Keratinocyte (primary cell): Measurements from ENCODE around the gene ZNF564. TPM values are rescaled to one million over a fixed set of nuclear protein-coding genes. Genes with fewer than 3 reads are reported as not detected.

Experiments used
- DNase-seq: peaks from one replicate; pipeline ENCODE4 v3.0.0-alpha.2; 2011; ENCODE audit warnings: low read depth, missing footprints, low spot score
- FAIRE-seq: peaks from 2 replicates; lab custom pipeline; 2011; peaks lifted over from hg19 to GRCh38; lab: Jason Lieb, UNC
- H2AFZ ChIP-seq: 2 replicates; pipeline ENCODE4 v1.6.0; 2012; ENCODE audit warnings: low read length, control low read depth, inconsistent platforms; ENCODE audit not compliant: control insufficient read depth
- H3K27ac ChIP-seq: 2 replicates; pipeline ENCODE4 v1.5.1; 2011; ENCODE audit warnings: low read length; ENCODE audit not compliant: control insufficient read depth, insufficient read depth
- H3K27me3 ChIP-seq: 3 replicates; pipeline ENCODE4 v1.6.0; 2011; ENCODE audit warnings: low read length; ENCODE audit not compliant: control insufficient read depth, insufficient read depth; ENCODE audit errors: extremely low read depth
- H3K36me3 ChIP-seq, 2 experiments: 2 replicates in 1 of 2; 3 replicates in 1 of 2; pipeline ENCODE4 v1.5.1; 2011; ENCODE audit warnings: low read length in 2 of 2, mild to moderate bottlenecking in 1 of 2; ENCODE audit not compliant: control insufficient read depth in 2 of 2, insufficient read depth in 2 of 2; ENCODE audit errors: extremely low read depth in 1 of 2
- H3K4me1 ChIP-seq: 3 replicates; pipeline ENCODE4 v1.5.1; 2011; ENCODE audit warnings: low read length; ENCODE audit not compliant: control insufficient read depth, insufficient read depth; ENCODE audit errors: extremely low read depth
- H3K4me2 ChIP-seq: 3 replicates; pipeline ENCODE4 v1.6.0; 2011; ENCODE audit warnings: low read depth, low read length; ENCODE audit not compliant: control insufficient read depth, insufficient read depth; ENCODE audit errors: extremely low read depth
- H3K4me3 ChIP-seq, 3 experiments: fragments of 200-600 bp in 1 of 3; sonication (generic) in 1 of 3; 2 replicates in 2 of 3; 3 replicates in 1 of 3; pipeline ENCODE4 v1.5.1; 2011 to 2016; ENCODE audit warnings: low read length in 3 of 3, mild to moderate bottlenecking in 3 of 3, control low read depth in 2 of 3, inconsistent platforms in 1 of 3, low read depth in 1 of 3, mixed read lengths in 1 of 3, mixed run types in 1 of 3, moderate library complexity in 1 of 3; ENCODE audit not compliant: control insufficient read depth in 2 of 3, insufficient read depth in 2 of 3; ENCODE audit errors: extremely low read depth in 1 of 3
- H3K79me2 ChIP-seq: 2 replicates; pipeline ENCODE4 v1.6.0; 2012; ENCODE audit warnings: low read length; ENCODE audit not compliant: control insufficient read depth, insufficient read depth
- H3K9ac ChIP-seq: 3 replicates; pipeline ENCODE4 v1.6.0; 2011; ENCODE audit warnings: low read length; ENCODE audit not compliant: control insufficient read depth, insufficient read depth; ENCODE audit errors: extremely low read depth
- H3K9me1 ChIP-seq: 3 replicates; pipeline ENCODE4 v1.6.0; 2011; ENCODE audit warnings: low read length; ENCODE audit not compliant: control insufficient read depth, insufficient read depth; ENCODE audit errors: extremely low read depth
- H3K9me3 ChIP-seq: 2 replicates; pipeline ENCODE4 v1.5.1; 2012; ENCODE audit warnings: low read depth, low read length; ENCODE audit not compliant: control insufficient read depth
- H4K20me1 ChIP-seq: 3 replicates; pipeline ENCODE4 v1.6.0; 2011; ENCODE audit warnings: low read length; ENCODE audit not compliant: control insufficient read depth, insufficient read depth; ENCODE audit errors: extremely low read depth
- CTCF ChIP-seq, 3 experiments: IDR thresholded peaks in 1 of 3; conservative IDR thresholded peaks in 1 of 3; optimal IDR thresholded peaks in 1 of 3; 2 replicates in 2 of 3; 3 replicates in 1 of 3; pipeline versions ENCODE3 to v1.5.1; 2011; ENCODE audit warnings: low read length in 3 of 3, mild to moderate bottlenecking in 3 of 3, moderate library complexity in 2 of 3, control low read depth in 1 of 3, inconsistent platforms in 1 of 3; ENCODE audit not compliant: insufficient read depth in 2 of 3; ENCODE audit errors: extremely low read depth in 1 of 3
- EZH2 ChIP-seq: IDR thresholded peaks from one replicate; pipeline ENCODE4 v1.6.1; 2012; ENCODE audit warnings: inconsistent platforms, mild to moderate bottlenecking, low read length, moderate library complexity
- dilution Hi-C: fragments of 300-500 bp; cut with MboI; formaldehyde crosslinking; loops from one replicate; pipeline ENCODE4 v1.7.0; 2020; ENCODE audit warnings: low sequenced_read_pairs; ENCODE audit not compliant: extremely low pct_ligation_motif_present
- polyA plus RNA-seq, 5 experiments: library from polyadenylated mRNA; depleted of rRNA in 3 of 5; stranded (reverse) in 3 of 5; stranded (forward) in 1 of 5; unstranded in 1 of 5; fragments of >200 nt; gene quantifications; 1 replicate in 1 of 5; 2 replicates in 3 of 5; 3 replicates in 1 of 5; pipeline versions ENCODE4 v1.2.1 to v1.2.3, GENCODE V29; 2011 to 2012; ENCODE audit warnings: missing spikeins in 2 of 5, low read depth in 1 of 5, low replicate concordance in 1 of 5

Gene ZNF564
- polyA plus RNA-seq, 1 donor (not counting 4 experiments of a cell fraction or from before 2014, with no cell fraction given) = 3.5 TPM

DNA sequence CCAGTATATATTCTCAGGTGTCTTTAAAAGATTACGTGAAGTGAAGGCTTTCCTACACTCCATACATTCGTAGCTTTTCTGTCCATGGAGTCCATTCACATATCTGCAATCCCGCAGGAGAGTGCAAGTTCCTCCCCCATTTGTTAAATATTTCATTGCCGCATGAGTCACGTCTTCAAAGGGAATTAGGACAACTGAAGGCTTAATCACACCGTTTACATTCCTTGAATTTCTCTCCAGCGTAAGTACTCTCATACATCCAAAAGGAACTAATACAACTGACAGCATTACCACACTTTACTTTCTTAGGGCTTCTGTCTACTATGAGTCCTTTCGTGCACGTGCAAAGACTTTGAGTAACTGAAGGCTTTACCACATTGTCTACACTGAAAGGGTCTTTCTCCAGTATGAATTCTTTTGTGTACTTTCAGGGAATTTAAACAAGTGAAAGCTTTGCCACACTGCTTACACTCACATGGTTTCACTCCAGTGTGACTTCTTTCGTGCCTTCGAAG, 29.0 kb upstream of the ZNF564 start:
- H3K4me2 ChIP-seq = no peak overlapping the region
- peaks cover 12% of the 10 kb centered on the region for H3K9me3 ChIP-seq
- H3K4me1 ChIP-seq = no peaks in the 10 kb centered on the region
- no peaks in the 10 kb centered on the region for H3K9me1 ChIP-seq
- FAIRE-seq = no peak
- H3K9ac ChIP-seq = no peak overlapping the region
- no peak overlapping the region for H3K4me3 ChIP-seq
- H3K36me3 ChIP-seq = peaks cover 3 to 13% of the 10 kb centered on the region in 2 experiments
- H3K79me2 ChIP-seq = no peaks in the 10 kb centered on the region
- H4K20me1 ChIP-seq = no peaks in the 10 kb centered on the region
- no peak overlapping the region for H3K27ac ChIP-seq
- H3K27me3 ChIP-seq = no peaks in the 10 kb centered on the region
- dilution Hi-C loops = no loop called here
- DNase-seq = no peak
- TF ChIP-seq CTCF (optimal IDR thresholded peaks at IDR 0.05 in 1 of 3, IDR thresholded peaks at IDR 0.05 in 1 of 3, conservative IDR thresholded peaks at IDR 0.05 in 1 of 3; ENCODE audit: extremely low read depth in 1 of 3, insufficient read depth in 2 of 3, low read length in 3 of 3) (no peak), EZH2 (no peak)
- no peak overlapping the region for H2AFZ ChIP-seq

DNA sequence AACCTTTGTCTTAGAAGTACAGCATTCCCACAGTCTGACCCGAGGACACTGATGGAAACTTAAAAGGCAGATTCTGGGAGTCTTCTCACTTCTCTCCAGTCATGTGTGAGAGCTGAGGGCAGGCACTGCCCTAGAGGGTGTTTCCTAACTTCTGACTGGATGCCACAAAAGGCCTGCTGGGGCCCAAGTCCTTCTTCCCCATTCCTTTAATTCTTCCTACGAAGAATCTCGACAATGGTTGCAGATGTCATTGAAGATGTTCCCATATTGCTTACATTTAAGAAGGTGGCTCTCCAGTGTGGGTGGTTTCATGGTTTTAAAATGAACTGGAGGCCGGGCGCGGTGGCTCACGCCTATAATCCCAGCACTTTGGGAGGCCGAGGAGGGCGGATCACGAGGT, 27.4 kb upstream of the ZNF564 start:
- no peak for DNase-seq
- Histone ChIP-seq H3K79me2 (no peaks in the 10 kb centered on the region), H3K27ac (no peak overlapping the region), H3K4me3 (no peak overlapping the region), H3K27me3 (no peaks in the 10 kb centered on the region), H3K4me2 (no peak overlapping the region), H2AFZ (no peak overlapping the region), H3K4me1 (no peaks in the 10 kb centered on the region), H4K20me1 (no peaks in the 10 kb centered on the region), H3K36me3 (peaks cover 3 to 13% of the 10 kb centered on the region in 2 experiments), H3K9me1 (no peaks in the 10 kb centered on the region), H3K9me3 (peaks cover 12% of the 10 kb centered on the region), H3K9ac (no peak overlapping the region)
- no peak for TF ChIP-seq CTCF (optimal IDR thresholded peaks at IDR 0.05 in 1 of 3, IDR thresholded peaks at IDR 0.05 in 1 of 3, conservative IDR thresholded peaks at IDR 0.05 in 1 of 3; ENCODE audit: extremely low read depth in 1 of 3, insufficient read depth in 2 of 3, low read length in 3 of 3)
- no peak for TF ChIP-seq EZH2
- dilution Hi-C loops = no loop called here
- no peak for FAIRE-seq
